Smooth muscle cell (in vitro differentiated cells): Measurements from ENCODE around the gene RPL13. TPM values are rescaled to one million over a fixed set of nuclear protein-coding genes. Genes with fewer than 3 reads are reported as not detected.

Experiments used
- DNase-seq: peaks from one replicate; lab custom pipeline; 2025; ENCODE audit not compliant: unreplicated experiment; lab: John Stamatoyannopoulos, UW
- H2AFZ ChIP-seq: fragments of 200-600 bp; sonication (generic); 2 replicates; pipeline ENCODE4 v1.6.0; 2016; ENCODE audit warnings: antibody characterized with exemption, low read depth, mild to moderate bottlenecking
- H3F3A ChIP-seq: fragments of 200-600 bp; sonication (generic); 2 replicates; pipeline ENCODE4 v1.6.0; 2017; ENCODE audit warnings: antibody characterized with exemption, low read depth
- H3K27ac ChIP-seq: fragments of 200-600 bp; sonication (generic); 2 replicates; pipeline ENCODE4 v1.5.1; 2016; ENCODE audit warnings: low read depth, mild to moderate bottlenecking
- H3K27me3 ChIP-seq: fragments of 200-600 bp; sonication (generic); 2 replicates; pipeline ENCODE4 v1.6.1; 2016; ENCODE audit warnings: low read depth, mild to moderate bottlenecking
- H3K36me3 ChIP-seq: fragments of 200-600 bp; sonication (generic); 2 replicates; pipeline ENCODE4 v1.5.1; 2016; ENCODE audit warnings: low read depth
- H3K4me1 ChIP-seq: fragments of 200-600 bp; sonication (generic); 2 replicates; pipeline ENCODE4 v1.5.1; 2016; ENCODE audit warnings: low read depth
- H3K4me2 ChIP-seq: fragments of 200-600 bp; sonication (generic); 2 replicates; pipeline ENCODE4 v1.6.0; 2016; ENCODE audit warnings: mild to moderate bottlenecking
- H3K4me3 ChIP-seq: fragments of 200-600 bp; sonication (generic); 2 replicates; pipeline ENCODE4 v1.5.1; 2016; ENCODE audit warnings: mild to moderate bottlenecking
- H3K79me2 ChIP-seq: fragments of 200-600 bp; sonication (generic); 2 replicates; pipeline ENCODE4 v1.6.0; 2016; ENCODE audit warnings: low read depth, mild to moderate bottlenecking
- H3K9ac ChIP-seq: fragments of 200-600 bp; sonication (generic); 2 replicates; pipeline ENCODE4 v1.6.0; 2016; ENCODE audit warnings: low read depth
- H3K9me3 ChIP-seq: fragments of 200-600 bp; sonication (generic); replicated peaks from 2 replicates; pipeline ENCODE4 v1.5.1; 2016; ENCODE audit warnings: low read depth
- H4K20me1 ChIP-seq: fragments of 200-600 bp; sonication (generic); 2 replicates; pipeline ENCODE4 v1.6.0; 2016; ENCODE audit warnings: low read depth
- WGBS: methylation state at CpG from one replicate; pipeline ENCODE4 v1.1.7; 2016; ENCODE audit warnings: low lambda C conversion rate; 5-methylcytosine and 5-hydroxymethylcytosine counted together
- polyA plus RNA-seq: library from polyadenylated mRNA; unstranded; fragments of >200 nt; fragmentation: Nextera tagmentation; extraction: Ambion mirVana; gene quantifications from 2 replicates; pipeline ENCODE4 v1.2.1, GENCODE V29; 2016
- total RNA-seq: library from RNA; depleted of rRNA; stranded (reverse); fragments of >200 nt; gene quantifications from 2 replicates; pipeline ENCODE4 v1.2.3, GENCODE V29; 2014
- TF ChIP-seq, protein P1 (sequence below): fragments of 200-600 bp; sonication (generic); IDR thresholded peaks from 2 replicates; pipeline ENCODE4 v1.5.1; 2017; ENCODE audit warnings: borderline replicate concordance, mild to moderate bottlenecking, antibody characterized with exemption; ENCODE audit not compliant: insufficient read depth, poor library complexity, severe bottlenecking

The RPL13 gene
- total and polyA plus RNA-seq, 2 experiments from 2014 or later, result 1,063 to 3,917 TPM

DNA sequence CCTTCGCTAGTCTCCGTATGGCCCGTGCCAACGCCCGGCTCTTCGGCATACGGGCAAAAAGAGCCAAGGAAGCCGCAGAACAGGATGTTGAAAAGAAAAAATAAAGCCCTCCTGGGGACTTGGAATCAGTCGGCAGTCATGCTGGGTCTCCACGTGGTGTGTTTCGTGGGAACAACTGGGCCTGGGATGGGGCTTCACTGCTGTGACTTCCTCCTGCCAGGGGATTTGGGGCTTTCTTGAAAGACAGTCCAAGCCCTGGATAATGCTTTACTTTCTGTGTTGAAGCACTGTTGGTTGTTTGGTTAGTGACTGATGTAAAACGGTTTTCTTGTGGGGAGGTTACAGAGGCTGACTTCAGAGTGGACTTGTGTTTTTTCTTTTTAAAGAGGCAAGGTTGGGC is 2.5 kb downstream of the RPL13 start:
- WGBS, result 93% methylated on average over 12 of the region's 12 CpGs
- H3K4me2 ChIP-seq, result no peak overlapping the region
- H3K27ac ChIP-seq, result no peak overlapping the region
- no peak overlapping the region for H3K4me3 ChIP-seq
- H4K20me1 ChIP-seq, result peaks cover 65% of the 10 kb centered on the region
- no peaks in the 10 kb centered on the region for H3K27me3 ChIP-seq
- no peak for DNase-seq
- H2AFZ ChIP-seq, result no peak overlapping the region
- peaks cover 30% of the 10 kb centered on the region for H3F3A ChIP-seq
- H3K4me1 ChIP-seq, result peaks cover 29% of the 10 kb centered on the region
- H3K36me3 ChIP-seq, result peaks cover 7% of the 10 kb centered on the region
- no peaks in the 10 kb centered on the region for H3K9me3 ChIP-seq
- TF ChIP-seq, protein P1, sequence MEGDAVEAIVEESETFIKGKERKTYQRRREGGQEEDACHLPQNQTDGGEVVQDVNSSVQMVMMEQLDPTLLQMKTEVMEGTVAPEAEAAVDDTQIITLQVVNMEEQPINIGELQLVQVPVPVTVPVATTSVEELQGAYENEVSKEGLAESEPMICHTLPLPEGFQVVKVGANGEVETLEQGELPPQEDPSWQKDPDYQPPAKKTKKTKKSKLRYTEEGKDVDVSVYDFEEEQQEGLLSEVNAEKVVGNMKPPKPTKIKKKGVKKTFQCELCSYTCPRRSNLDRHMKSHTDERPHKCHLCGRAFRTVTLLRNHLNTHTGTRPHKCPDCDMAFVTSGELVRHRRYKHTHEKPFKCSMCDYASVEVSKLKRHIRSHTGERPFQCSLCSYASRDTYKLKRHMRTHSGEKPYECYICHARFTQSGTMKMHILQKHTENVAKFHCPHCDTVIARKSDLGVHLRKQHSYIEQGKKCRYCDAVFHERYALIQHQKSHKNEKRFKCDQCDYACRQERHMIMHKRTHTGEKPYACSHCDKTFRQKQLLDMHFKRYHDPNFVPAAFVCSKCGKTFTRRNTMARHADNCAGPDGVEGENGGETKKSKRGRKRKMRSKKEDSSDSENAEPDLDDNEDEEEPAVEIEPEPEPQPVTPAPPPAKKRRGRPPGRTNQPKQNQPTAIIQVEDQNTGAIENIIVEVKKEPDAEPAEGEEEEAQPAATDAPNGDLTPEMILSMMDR, result no peak
- peak overlapping the region; percentile 91 for H3K9ac ChIP-seq
- peaks cover 27% of the 10 kb centered on the region for H3K79me2 ChIP-seq

DNA sequence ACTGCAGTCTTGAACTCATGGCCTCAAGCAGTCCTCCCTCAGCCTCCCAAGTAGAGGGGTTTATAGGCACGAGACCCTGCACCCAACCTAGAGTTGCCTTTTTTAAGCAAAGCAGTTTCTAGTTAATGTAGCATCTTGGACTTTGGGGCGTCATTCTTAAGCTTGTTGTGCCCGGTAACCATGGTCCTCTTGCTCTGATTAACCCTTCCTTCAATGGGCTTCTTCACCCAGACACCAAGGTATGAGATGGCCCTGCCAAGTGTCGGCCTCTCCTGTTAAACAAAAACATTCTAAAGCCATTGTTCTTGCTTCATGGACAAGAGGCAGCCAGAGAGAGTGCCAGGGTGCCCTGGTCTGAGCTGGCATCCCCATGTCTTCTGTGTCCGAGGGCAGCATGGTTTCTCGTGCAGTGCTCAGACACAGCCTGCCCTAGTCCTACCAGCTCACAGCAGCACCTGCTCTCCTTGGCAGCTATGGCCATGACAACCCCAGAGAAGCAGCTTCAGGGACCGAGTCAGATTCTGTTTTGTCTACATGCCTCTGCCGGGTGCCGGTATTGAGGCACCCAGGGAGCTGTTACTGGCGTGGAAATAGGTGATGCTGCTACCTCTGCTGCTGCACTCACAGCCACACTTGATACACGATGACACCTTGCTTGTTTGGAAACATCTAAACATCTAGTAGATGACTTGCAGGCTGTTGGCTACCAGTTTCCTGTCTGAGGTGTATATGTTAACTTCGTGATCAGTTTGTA is 3.3 kb downstream of the RPL13 start:
- no peak for DNase-seq

DNA sequence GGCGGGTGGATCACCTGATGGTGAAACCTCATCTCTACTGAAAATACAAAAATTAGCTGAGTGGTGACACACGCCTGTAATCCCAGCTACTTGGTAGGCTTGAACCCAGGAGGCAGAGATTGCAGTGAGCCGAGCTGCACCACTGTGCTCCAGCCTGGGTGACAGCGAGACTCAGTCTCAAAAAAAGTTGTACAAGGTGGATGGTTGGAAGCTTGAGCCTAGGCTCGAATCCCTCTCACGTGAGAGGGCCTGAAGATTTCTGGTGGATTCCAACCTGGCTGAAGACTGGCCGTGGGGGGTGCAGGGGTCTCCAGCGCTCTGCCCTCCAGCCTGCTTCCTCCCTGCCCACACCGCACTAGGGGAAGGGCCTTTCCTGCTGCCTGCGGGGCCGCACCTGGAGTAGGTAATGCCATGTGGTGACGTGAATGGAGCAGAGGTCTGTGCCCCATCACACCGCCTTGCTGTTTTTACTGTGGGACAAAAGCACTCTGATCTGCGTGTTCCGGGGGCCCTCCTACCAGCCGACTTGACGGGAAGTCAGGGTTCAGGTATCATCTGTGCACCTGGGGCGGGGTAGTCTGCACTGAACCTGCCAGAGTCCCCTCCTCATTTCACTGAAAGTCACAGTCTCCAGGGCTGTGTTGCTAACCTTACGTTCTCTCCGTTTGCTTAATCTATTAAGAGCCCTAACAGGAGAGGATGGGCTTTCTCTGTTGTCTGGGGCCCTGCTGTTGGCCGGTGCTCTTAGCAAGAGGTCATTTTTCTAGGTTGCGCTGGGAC is 4.2 kb downstream of the RPL13 start:
- WGBS, result 64% methylated on average over 22 of the region's 22 CpGs
- peaks cover 27% of the 10 kb centered on the region for H3F3A ChIP-seq
- no peaks in the 10 kb centered on the region for H3K9me3 ChIP-seq
- H3K79me2 ChIP-seq, result peaks cover 27% of the 10 kb centered on the region
- peaks cover 25% of the 10 kb centered on the region for H3K4me1 ChIP-seq
- no peak for DNase-seq
- H3K4me2 ChIP-seq, result no peak overlapping the region
- H2AFZ ChIP-seq, result no peak overlapping the region
- peaks cover 65% of the 10 kb centered on the region for H4K20me1 ChIP-seq
- H3K4me3 ChIP-seq, result no peak overlapping the region
- TF ChIP-seq, protein P1, result no peak
- no peaks in the 10 kb centered on the region for H3K27me3 ChIP-seq
- H3K27ac ChIP-seq, result no peak overlapping the region
- no peak overlapping the region for H3K9ac ChIP-seq
- H3K36me3 ChIP-seq, result peaks cover 7% of the 10 kb centered on the region

More for the DNA sequence above, 3.3 kb downstream of the RPL13 start:
- peaks cover 27% of the 10 kb centered on the region for H3K79me2 ChIP-seq
- H3K4me1 ChIP-seq, result peaks cover 29% of the 10 kb centered on the region
- TF ChIP-seq, protein P1, result no peak
- no peak overlapping the region for H3K9ac ChIP-seq
- peaks cover 65% of the 10 kb centered on the region for H4K20me1 ChIP-seq
- no peaks in the 10 kb centered on the region for H3K27me3 ChIP-seq
- H3K4me2 ChIP-seq, result no peak overlapping the region
- H3F3A ChIP-seq, result peaks cover 27% of the 10 kb centered on the region
- no peak overlapping the region for H2AFZ ChIP-seq
- H3K36me3 ChIP-seq, result peaks cover 7% of the 10 kb centered on the region
- H3K9me3 ChIP-seq, result no peaks in the 10 kb centered on the region
- H3K27ac ChIP-seq, result no peak overlapping the region
- H3K4me3 ChIP-seq, result no peak overlapping the region
- WGBS, result 85% methylated on average over 12 of the region's 12 CpGs
